DMS114 treated with DMSO at 0.1 percent for 48 hours (cell line): ENCODE data around the gene PRIM2.
A peak's percentile ranks its signal among the peaks of the same experiment; 100 is the strongest.
"Not testable (repeated sequence)": the region's sequence is repeated elsewhere in the genome, so short reads cannot be mapped to it uniquely, and the experiment has no call there.

Experiments used
- DNase-seq: peaks from one replicate; lab custom pipeline; 2025; ENCODE audit not compliant: unreplicated experiment; lab: John Stamatoyannopoulos, UW

PRIM2 gene

GRCh38 chr6:57491795-57492194 is 174.4 kb downstream of the PRIM2 start:
- DNase-seq = not testable (repeated sequence)

- not testable (repeated sequence) for DNase-seq
These were observed 178.8 kb downstream of the PRIM2 start for GRCh38 chr6:57496251-57496650.

GRCh38 chr6:57500368-57501021 is 183.1 kb downstream of the PRIM2 start:
- DNase-seq = not testable (repeated sequence)

DNA sequence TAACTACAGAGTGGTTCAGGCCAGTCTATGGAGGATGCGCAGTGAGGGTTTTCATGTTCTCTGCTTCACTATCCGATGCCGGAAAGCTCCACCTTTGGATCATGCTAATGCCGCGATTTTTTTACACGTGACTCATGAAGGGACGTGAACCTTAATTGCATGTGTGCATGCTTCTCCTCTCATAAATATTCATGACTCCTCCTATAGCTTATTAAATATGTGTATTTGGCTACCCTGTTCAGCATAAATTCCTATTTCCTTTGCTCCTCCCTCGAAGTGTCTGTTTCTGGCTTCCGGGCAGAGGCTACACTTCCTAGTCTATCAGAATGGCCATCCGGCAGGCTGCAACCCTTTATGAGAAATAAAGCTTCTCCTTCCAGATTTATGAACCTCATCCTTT is 185.0 kb downstream of the PRIM2 start:
- not testable (repeated sequence) for DNase-seq

GRCh38 chr6:57505251-57505650 is 187.8 kb downstream of the PRIM2 start:
- DNase-seq = not testable (repeated sequence)

DNA sequence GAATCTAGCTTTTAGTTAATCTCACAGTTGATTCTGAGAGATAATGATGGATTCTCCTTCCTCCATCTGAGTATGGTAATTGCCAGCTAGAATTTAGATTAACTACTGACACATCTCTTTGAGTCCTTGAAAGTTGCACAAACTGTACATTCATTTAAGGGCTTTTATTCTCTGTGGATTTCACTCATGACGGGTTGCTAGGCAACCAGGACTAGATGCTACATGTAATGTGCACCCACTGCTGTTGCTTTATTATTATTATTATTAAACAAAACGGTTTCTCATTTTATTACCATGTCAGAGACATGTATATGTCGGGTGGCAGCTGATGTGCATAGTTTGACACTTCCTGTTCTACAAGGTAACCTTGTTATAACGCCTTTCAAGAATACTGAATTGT is 193.0 kb downstream of the PRIM2 start:
- DNase-seq = not testable (repeated sequence)

- not testable (repeated sequence) for DNase-seq
These were observed 197.7 kb downstream of the PRIM2 start for GRCh38 chr6:57515171-57515570.

GRCh38 chr6:57515845-57516244 is 198.4 kb downstream of the PRIM2 start:
- DNase-seq = not testable (repeated sequence)

DNA sequence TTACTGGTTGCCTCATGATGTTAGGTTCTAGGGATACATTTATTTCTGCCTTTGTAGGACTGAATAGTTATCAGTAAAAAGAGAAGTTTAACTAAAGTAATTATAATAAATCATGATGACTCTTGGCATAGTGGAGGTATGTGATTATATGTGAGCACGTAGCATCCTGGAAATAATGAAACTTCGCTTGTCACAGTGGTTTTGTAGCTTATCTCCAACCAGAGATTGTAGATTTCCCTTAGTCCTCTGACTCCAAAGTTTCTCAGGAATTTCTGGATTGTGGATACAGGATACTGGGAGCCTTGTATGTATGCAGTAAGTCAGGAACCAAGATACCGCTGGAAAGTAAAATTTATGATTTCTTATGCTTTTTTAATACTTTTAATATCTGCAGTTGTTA is 199.3 kb downstream of the PRIM2 start:
- not testable (repeated sequence) for DNase-seq

- not testable (repeated sequence) for DNase-seq
These were observed 201.8 kb downstream of the PRIM2 start for GRCh38 chr6:57519198-57519597.

DNA sequence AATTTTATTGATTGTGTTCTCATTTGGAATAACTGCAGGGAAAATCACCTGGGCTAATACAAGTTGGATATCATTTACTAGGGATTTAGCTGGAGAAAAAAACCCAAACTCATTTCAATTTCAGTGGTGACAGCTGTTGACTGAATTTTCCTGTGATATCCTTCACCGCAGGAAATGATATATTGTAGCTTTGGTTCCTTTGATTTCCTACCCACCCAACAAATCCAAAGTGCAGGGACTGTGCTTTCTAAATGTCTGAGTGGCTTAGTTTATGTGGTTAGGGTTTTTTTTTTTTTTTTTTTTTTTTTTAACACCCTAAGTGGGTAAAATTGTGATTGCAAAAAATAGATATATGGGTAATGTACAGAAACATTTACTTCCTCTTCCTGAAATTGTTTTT is 203.7 kb downstream of the PRIM2 start:
- DNase-seq = not testable (repeated sequence)

- not testable (repeated sequence) for DNase-seq
These were observed 205.8 kb downstream of the PRIM2 start for GRCh38 chr6:57523221-57523620.

GRCh38 chr6:57529755-57530154 is 212.3 kb downstream of the PRIM2 start:
- not testable (repeated sequence) for DNase-seq

DNA sequence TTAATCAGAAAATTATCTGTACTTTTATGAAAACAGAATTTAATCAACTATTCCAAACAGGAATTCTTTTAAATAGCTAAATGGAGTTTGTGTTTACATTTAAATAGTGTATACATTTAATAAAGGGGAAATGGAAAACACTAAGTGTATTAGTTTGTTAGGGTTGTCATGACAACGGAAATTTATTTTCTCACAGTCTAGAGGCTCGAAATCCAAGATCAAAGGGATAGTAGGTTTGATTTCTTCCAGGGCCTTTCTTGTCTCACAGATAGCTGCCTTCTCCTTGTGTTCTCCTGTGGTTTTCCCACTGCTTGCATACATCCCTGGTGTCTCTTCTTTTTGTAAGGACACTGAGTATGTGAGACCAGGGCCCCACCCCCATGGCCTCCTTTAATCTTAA is 215.2 kb downstream of the PRIM2 start:
- DNase-seq = not testable (repeated sequence)

DNA sequence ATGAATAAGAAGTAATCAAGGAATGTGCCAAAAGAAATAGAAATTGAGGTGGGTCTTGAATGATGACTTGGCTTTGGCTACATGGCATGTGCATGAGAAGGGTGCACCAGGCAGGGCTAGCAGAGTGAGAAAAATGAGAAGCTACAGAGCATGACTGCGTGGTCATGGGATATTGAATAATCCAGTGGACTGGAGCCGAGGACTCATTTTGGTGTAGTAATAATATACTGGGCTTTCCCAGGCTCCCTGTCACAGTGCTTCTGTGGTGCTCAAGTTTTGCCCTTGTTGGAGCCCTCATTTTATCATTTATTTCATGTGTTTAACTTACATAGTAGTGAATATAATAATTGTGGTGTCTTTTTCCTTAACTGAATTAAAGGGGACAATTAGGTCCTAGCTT is 217.7 kb downstream of the PRIM2 start:
- not testable (repeated sequence) for DNase-seq

GRCh38 chr6:57535994-57536393 is 218.6 kb downstream of the PRIM2 start:
- peak; percentile 59 for DNase-seq

DNA sequence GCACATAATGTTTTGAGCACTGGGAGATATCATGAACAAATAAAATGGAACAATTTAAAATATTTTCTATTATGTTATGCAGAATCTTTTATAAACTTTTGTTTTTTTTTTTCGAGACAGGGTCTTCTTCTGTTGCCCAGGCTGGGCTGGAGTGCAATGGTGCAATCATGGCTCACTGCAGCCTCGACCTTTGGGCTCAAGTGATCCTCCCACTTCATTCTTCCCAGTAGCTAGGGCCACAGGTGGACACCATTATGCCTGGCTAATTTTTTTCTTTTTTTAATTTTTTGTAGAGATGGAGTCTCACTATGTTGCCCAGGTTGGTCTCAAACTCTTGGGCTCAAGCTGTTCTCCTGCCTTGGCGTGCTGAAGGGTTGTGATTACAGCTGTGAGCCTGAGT is 220.5 kb downstream of the PRIM2 start:
- DNase-seq = not testable (repeated sequence)

- DNase-seq = not testable (repeated sequence)
These were observed 234.5 kb downstream of the PRIM2 start for GRCh38 chr6:57551961-57552360.

DNA sequence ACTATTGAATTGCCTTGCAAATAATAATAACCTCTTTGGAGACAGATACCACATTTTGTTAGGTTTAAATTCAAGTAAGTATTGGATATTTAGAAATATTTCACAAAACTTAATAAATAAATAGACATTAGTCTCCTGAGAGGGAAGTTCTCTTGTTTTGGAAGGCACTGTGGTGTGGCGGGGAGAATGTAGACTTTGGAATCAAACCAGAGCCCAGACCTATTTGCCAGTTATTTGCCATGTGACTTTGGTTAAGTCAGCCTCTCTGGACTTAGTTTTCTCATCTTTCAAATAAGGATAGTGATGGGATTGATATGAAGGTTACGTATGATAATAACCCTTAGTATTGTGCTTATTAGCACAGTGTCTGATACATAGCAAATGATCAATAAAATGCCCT is 240.4 kb downstream of the PRIM2 start:
- not testable (repeated sequence) for DNase-seq

DNA sequence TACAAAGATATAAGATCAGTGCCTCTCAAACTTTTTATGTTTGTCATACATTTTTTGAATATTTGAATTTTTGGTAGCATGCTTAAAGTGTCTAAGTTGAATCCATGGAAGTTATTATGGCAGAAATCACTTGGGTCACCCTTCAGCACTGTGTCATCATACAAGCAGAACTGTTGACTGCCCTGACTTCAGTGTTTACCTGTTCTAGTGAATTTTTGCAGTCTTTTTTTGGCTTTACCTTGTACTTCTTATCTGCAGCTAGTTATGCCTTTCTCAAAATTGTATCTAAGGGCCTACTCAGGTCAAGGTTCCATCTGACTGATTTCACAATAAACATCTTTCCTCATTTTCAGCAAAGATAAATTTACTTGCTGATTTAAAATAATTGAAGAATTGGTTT is 241.7 kb downstream of the PRIM2 start:
- DNase-seq = not testable (repeated sequence)

DNA sequence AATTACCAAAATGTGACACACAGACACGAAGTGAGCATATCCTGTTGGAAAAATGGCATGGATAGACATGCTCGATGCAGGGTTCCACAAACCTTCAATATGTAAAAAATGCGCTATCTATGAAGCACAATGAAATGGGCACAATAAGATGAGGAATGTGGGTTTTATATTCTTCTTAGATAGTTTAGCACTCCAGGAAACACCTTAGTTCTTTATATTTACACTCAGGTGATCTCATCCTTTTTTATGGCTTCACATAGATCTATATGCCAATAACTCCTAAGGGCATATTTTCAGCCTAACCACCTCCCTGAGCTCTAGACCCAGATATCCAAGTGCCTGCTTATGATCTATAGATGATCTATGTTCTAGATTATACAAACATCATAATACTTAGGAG is 244.8 kb downstream of the PRIM2 start:
- DNase-seq = not testable (repeated sequence)

- not testable (repeated sequence) for DNase-seq
These were observed 254.7 kb downstream of the PRIM2 start for GRCh38 chr6:57572119-57572518.

- not testable (repeated sequence) for DNase-seq
These were observed 255.4 kb downstream of the PRIM2 start for GRCh38 chr6:57572844-57573243.
